Camera-type eye (tissue), 1 donor: ENCODE measurements around the gene ABCA3. TPM values are rescaled to one million over a fixed set of nuclear protein-coding genes. Genes with fewer than 3 reads are reported as not detected.

Experiments
- total RNA-seq: library from RNA; depleted of rRNA; stranded (reverse); fragments of >200 nt; gene quantifications from one replicate; pipeline ENCODE4 v1.2.3, GENCODE V29; 2014

ABCA3 gene
- 25.3 TPM for total RNA-seq

DNA sequence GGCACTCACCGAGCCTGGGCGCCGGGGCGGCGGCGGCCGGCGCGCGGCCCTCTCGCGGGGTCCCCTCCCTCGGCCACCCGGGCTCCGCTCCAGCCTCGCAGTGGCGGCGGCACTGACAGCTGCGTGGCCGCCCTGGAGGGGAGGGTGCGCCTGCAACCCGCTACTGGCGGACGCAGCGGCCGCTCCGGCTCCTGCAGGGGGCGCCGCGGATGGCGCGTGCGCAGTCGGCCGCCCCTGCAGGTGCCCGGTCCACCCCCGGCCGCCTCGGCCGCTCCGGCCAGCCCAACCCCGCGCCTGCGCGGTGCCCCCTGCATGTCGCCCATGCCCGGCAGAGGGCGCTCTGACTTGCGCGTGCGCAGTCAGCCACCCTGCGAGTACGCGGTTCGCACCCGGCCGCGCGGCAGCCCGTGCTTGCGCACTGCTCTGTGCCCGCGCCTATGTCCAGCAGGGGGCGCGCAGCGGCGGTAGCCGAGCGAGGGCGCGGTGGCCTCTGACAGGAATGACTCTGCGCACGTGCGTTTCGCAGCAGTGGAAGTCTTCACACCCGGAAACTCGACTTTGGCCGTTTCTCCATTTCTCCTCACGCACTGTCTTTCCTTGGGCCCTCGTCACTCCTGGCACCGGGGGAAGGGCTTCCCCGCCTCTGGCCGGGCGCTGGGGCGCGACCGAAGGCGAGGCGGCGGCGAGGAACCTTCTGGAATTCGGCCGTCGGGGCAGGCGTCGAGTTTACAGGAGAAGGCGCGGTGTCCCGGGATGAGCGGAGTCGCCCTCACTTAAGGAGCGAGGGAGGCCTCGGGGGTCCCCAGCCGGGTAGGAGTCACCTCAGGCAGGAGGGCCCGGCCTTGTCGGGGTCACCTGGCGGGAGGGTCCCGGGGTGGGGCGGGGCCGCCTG, at the start of gene ABCA3:
Gene ABCA3 (minus strand): TSS at position 165 of the 892 bp plus-strand sequence. CDS start 14,262 bp downstream, outside the sequence.

DNA sequence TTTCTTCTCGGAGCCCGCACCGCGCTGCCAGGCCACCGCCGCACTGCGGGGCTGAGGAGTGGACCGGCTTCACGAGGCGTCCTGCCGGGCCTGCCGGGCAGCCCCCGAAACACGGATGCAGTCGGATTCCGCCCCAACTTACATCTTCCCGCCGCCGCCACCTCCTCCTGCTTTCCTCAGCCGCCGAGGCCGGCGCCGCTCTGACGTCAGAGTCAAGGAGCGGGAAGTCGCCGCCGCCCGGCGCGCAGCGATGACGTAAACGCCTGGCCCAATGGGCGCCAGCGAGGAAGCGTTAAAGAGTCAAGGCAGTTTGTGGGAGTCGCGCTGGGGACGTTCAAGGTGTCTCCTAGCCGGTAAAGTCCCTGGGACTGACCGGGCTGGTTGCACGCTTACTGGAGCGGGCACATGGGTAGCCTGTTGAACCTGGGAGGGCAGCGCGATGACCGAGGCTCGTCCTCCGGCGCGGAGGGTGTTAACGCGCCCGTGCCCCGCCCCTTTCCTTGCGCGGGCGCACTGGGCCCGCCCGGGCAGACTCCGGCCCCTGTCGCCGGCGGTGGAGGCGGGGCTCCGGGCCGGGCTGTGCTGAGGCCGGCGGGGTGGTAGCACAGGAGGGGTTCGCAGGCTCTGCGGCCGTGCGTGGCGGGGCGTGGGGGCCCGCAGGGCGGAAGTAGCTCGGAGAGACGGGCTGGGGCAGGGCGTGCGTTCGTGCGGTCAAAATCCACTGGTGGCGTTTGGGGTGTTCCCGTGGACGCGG, 72.4 kb downstream of the ABCA3 start, which contains the start of gene RNPS1:
Gene RNPS1 (minus strand): TSS at position 214 of the 754 bp plus-strand sequence. CDS start 3,483 bp downstream, outside the sequence.

DNA sequence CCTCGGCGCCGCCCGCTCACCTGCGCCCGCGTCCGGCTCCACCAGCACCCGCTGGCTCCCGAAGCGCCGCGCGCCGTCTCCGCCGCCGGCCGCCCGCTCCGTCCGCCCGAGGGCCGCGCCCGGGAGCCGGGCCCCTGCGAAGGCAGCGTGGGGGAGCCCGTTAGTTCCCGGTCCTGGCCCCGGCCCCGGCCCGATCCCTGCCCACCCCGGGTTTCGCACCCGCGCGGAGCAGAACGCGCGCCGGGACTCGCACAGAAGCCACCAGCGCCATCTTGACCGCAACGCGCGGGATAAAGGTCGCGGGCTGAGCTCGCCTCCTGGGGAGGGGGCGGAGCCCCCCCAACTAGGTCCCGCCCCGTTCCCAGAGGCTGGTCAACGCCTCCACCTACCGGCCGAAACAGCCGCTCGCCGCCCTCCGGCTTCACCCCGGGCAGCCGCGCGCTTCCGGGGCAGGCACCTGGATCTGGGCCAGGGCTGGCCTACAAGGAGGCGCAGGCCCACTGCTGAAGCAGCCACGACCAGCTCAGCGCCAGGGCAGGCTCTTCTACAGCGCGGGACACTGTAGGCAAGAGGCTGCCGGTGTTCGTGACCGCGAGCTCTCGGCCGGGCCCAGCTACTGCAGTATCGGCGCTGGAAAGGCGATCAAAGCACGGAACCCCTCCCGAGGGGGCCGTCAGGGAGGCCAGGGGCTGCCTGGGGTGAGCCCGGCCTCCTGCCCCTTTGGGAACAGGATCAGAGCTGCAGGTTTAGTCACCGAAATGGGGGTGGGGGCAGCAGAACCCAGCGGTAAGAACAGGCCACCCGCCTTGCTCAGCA, 89.0 kb downstream of the ABCA3 start, which contains the start of gene ECI1:
Gene ECI1 (minus strand): TSS at position 292 of the 816 bp plus-strand sequence. CDS start 21 bp downstream, at position 271.

DNA sequence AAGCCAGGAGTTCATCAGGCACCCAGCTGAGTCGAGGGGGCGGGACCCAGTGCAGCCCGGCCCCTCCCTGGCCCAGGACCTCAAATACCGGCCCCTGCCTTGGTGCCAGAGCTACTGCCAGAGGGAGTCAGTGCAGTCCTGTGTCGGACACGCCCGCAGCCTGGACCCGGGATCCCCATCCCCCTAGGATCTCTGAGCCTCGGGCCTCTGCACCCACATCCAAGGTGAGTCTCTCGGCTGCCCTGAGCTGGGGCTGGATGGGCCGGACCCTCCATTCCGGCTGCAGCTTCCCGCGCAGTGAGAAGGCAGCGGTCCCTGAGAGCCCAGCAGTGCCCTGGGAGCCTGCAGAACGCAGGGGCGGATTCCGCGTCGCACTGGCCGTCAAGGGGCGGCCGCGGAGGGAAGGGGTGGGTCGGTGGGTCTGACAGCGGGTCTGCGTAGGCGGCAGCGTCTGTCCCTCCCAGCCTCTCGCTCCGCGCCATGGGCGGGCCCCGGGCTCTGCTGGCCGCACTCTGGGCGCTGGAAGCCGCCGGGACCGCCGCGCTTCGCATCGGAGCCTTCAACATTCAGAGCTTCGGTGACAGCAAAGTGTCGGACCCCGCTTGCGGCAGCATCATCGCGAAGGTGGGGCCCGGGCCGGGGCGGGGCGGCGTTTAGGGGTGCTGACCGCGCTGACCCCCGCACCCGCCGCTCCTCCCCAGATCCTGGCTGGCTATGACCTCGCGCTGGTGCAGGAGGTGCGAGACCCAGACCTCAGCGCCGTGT, 104.0 kb downstream of the ABCA3 start, which contains the start of gene DNASE1L2:
Gene DNASE1L2 (plus strand): TSS at position 108 of the 765 bp plus-strand sequence. CDS start 373 bp downstream, at position 481.

Other genes starting within 250 kb of the ABCA3 start
- 195 TPM for gene PKD1, start 204.8 kb downstream of the ABCA3 start, total RNA-seq
- 6.1 TPM for gene RAB26, start 192.1 kb downstream of the ABCA3 start, total RNA-seq
- gene TRAF7, start 184.9 kb downstream of the ABCA3 start, total RNA-seq, result 38.7 TPM
- 7.3 TPM for gene CASKIN1, start 144.1 kb downstream of the ABCA3 start, total RNA-seq
- gene MLST8, start 135.3 kb downstream of the ABCA3 start, total RNA-seq, result 34.4 TPM
- 12.3 TPM for gene BRICD5, start 129.9 kb downstream of the ABCA3 start, total RNA-seq
- 15.1 TPM for gene PGP, start 125.9 kb downstream of the ABCA3 start, total RNA-seq
- 37.4 TPM for gene E4F1, start 117.1 kb downstream of the ABCA3 start, total RNA-seq
- gene DNASE1L2, start 104.3 kb downstream of the ABCA3 start, total RNA-seq, result 1.2 TPM
- gene ECI1, start 89.1 kb downstream of the ABCA3 start, total RNA-seq, result 40.5 TPM
- gene RNPS1, start 72.6 kb downstream of the ABCA3 start, total RNA-seq, result 117 TPM
- gene CCNF, start 88.7 kb upstream of the ABCA3 start, total RNA-seq, result 10.2 TPM
- 7.0 TPM for gene TEDC2, start 119.4 kb upstream of the ABCA3 start, total RNA-seq
- gene NTN3, start 130.6 kb upstream of the ABCA3 start, total RNA-seq, result 17.4 TPM
- gene TBC1D24, start 134.4 kb upstream of the ABCA3 start, total RNA-seq, result 46.5 TPM
- 45.1 TPM for gene ATP6V0C, start 173.2 kb upstream of the ABCA3 start, total RNA-seq
- 31.7 TPM for gene AMDHD2, start 179.6 kb upstream of the ABCA3 start, total RNA-seq
- gene CEMP1, start 190.7 kb upstream of the ABCA3 start, total RNA-seq, result not detected
- 35.7 TPM for gene PDPK1, start 197.3 kb upstream of the ABCA3 start, total RNA-seq